Glomerular endothelial cell (primary cell): Measurements from ENCODE around the gene CEP295NL. TPM values are rescaled to one million over a fixed set of nuclear protein-coding genes. Genes with fewer than 3 reads are reported as not detected.
"Not testable (repeated sequence)": the region's sequence is repeated elsewhere in the genome, so short reads cannot be mapped to it uniquely, and the experiment has no call there.

Experiments
- DNase-seq: peaks from one replicate; pipeline ENCODE4 v3.0.0-alpha.2; 2011; ENCODE audit warnings: low read depth, low spot score; ENCODE audit errors: extremely low read depth
- total RNA-seq: library from RNA; depleted of rRNA; stranded (reverse); fragments of >200 nt; gene quantifications from 2 replicates; pipeline ENCODE4 v1.2.3, GENCODE V29; 2015

CEP295NL gene
- total RNA-seq, 1 donor from 2014 or later, result 3.7 TPM

GRCh38 chr17:78891406-78892061, 11.5 kb downstream of the CEP295NL start:
- no peak for DNase-seq

DNA sequence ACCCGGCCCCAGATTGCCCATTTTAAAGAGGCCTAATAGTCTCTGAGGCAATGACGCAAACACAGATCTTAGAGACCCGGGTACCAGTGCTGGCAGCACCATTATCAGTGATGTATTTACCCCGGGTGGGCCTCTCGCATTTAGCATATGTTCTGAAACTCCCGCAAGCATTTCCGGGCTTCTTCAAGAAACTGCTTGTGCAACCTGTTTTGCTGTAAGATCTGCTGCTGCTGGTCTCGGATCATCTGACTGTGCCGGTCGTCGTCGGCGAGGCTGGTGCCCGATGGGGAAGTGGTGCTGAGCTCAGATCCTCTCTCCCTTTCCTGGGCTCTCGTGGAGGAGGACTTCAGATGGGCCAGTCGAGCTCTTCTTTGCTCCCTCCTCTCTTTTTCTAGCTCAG, 12.5 kb downstream of the CEP295NL start:
- no peak for DNase-seq

DNA sequence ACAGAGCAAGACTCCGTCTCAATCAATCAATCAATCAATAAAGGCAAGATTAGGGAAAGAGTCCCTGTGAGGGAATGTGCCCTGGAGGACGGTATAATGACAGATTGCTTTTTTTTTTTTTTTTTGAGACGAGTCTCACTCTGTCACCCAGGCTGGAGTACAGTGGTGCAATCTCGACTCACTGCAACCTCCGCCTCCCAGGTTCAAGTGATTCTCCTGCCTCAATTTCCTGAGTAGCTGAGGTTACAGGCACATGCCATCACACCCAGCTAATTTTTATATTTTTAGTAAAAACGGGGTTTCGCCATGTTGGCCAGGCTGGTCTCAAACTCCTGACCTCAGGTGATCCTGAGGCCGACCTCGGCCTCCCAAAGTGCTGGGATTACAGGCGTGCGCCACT, 12.9 kb downstream of the CEP295NL start:
- DNase-seq, result not testable (repeated sequence)

DNA sequence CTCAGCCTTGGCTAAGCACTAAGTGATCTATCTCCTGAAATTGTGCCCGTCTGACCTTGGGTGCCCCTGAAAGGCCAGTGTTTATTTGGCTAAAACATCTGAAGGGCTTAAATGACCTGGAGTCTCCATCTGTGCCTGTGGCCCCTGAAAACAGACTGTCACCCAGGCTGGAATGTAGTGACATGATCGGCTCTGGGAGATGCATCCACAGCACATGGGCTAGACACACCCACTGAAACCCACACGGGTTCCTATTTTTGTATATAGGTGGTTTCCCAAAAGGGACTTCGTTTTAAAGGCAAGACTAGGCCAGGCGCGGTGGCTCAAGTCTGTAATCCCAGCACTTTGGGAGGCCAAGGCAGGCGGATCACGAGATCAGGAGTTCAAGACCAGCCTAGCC, 13.5 kb downstream of the CEP295NL start:
- DNase-seq, result no peak

DNA sequence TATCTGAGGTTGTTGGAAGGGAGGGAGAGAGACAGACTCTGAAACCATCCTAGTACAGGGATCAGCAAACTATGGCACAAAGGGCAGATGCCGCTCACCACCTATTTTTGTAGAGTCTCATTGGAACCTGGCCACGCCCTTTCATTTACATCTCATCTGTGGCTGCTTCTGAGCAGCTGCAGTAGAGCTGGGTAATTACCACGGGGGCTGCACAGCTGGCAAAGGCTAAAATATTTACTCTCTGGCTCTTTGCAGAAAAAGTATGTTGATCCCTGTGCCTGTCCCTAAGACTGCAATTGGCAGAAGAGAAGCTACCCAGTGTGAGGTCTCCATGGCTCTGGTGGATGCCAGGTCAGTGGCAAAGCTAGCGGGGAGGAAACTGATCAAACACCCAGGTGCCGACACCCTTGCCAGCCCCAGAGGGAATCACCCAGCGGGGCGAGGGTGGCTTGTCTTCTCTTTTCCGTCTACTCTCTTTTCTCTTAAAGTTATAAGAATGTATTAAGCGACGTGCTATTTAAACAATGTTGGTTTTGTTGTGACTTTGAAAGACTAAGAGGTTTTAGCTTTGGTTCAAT, 14.0 kb downstream of the CEP295NL start:
- DNase-seq, result no peak

- DNase-seq, result no peak
Measured at GRCh38 chr17:78886954-78887353, 16.0 kb downstream of the CEP295NL start.

DNA sequence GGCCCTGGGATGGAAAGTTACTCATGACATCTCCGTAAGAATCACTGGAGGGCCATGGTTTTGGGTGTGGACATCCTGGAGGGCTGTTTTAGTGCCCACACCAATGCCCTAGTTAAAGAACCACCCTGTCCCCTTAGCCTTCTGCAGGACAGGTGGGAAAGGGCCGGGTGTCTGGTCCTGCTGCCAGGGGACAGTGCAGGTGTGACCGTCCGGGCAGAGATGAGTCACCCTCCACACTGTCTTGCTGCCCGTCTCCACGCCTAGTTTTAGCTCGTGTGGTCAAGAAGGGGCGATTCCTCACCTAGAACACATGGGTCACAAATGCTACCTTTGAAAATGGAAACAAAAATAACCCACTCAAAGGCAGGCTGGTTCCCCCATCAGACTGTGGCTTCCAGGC, 17.0 kb downstream of the CEP295NL start:
- no peak for DNase-seq

DNA sequence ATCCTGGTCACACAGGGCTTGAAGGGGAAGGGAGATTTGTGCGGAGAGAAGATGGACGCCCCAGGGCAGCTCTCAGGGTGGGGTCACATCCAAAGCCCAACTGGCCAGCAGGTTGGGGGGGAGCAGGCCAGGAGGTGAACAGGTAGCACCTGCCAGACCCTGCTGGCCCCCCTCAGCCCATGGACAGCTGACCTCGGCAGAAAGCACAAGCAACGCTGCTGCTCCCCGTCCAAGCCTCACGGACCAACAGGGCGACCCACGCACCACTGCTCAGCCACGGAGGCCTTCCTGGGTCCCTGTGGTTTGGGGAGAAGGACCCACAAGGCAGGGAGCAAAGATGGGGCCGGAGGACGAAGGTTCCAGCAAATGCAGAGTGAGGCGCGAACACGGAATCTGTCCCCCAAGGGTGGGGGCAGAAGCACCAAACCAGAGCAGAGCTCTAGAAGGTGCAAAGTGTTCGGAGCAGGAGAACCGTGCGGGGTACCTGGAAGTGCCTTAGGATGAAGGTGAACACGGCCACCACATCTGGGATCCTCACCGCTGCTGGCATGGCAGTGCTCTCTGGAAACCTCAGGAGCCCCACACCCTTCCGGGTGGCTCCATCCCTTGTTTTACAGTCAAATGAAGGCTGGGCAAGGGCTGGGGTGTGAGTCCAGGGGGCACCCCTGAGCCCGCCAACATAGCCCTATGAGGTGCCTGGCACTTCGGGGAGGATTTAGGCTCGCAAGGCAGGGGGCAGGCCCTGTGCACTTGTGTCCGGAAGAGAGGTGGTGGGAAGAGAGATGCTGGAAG, 17.9 kb downstream of the CEP295NL start:
- DNase-seq, result no peak

- DNase-seq, result no peak
Measured at GRCh38 chr17:78884148-78884825, 18.7 kb downstream of the CEP295NL start.

DNA sequence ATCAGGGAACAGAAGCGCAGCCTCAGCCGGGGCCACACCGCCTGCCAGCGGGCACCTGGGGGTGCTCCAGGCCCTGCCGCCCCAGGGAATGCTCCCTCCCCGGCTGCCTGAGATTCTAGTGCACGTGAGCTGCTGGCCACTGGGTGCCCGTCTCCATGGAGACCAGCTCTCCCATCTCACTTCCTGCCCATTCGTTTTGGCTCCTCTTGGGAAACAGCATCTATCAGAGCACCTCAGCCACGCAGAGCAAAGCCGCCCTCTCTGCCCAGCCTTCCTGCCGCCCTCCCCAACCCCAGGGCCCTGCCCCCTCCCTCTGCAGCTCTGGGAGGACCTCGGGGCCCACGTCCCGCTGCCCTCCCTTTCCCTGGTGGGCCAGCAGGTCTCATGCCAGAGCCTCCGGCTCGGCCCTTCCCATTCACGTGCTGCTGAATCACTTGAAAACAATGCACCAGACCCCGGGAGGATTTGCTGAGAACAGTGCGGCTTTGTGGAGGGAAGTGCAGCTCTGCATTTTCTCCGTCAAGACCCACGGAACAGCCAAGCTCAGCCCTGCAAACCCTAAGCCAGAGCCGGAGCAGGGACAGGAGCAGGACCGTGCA, 19.4 kb downstream of the CEP295NL start:
- peak; percentile 82 for DNase-seq

GRCh38 chr17:78883089-78883532, 19.9 kb downstream of the CEP295NL start:
- no peak for DNase-seq

DNA sequence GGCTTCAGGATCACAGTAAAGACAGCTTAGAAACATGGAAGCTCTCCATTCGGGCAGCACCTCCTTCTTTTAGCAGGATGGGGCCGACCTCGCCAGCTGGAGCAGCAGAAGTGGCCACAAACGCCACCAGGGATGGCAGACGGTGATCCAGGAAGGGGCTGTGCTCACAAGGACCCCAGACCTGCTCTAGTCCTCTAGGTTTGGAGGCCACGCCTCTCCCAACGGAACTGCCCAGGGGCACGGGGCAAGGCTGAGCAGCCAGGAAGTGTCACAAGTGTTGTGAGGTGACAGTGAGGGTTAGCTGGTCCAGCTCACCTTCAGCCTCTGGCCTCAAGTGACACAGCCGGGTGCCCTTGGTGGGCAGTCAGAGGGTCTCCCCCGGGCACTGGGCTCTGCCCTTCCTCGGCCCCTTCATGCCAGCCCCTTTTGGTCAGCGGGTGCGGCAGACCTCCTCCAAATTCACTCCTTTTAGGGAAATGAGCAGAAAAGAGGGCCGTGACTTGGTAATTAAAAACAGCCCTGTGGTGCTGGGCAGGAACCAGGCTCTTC, 20.4 kb downstream of the CEP295NL start:
- no peak for DNase-seq

DNA sequence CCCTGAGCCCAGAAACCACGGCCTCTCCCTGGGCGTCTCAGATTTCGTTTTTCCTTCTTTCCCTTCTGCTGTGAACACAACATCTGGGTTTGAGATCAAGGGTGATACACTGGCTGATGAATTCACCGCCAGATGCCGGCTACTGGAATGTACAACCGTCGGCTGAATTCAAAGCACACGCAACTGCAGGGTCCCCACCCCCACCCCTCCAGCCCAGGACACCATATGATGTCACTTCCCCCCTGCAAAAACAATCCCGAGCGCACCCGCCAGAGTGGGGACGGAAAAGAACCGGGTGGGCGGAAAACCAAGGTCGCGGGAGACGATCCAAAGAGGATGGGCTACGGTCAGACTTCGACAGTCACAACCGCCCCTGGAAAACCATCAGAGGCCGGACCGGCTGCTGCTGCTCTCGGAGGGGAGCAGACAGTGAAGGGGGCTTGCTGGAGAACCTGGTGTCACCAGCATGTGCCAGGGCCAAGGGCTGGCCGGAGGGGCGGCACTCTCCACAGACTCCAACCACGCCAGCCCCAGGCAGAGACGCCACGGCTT, 23.3 kb downstream of the CEP295NL start:
- DNase-seq, result no peak

- DNase-seq, result no peak
Measured at GRCh38 chr17:78878871-78879527, 24.0 kb downstream of the CEP295NL start.

GRCh38 chr17:78878261-78878660, 24.7 kb downstream of the CEP295NL start:
- no peak for DNase-seq

DNA sequence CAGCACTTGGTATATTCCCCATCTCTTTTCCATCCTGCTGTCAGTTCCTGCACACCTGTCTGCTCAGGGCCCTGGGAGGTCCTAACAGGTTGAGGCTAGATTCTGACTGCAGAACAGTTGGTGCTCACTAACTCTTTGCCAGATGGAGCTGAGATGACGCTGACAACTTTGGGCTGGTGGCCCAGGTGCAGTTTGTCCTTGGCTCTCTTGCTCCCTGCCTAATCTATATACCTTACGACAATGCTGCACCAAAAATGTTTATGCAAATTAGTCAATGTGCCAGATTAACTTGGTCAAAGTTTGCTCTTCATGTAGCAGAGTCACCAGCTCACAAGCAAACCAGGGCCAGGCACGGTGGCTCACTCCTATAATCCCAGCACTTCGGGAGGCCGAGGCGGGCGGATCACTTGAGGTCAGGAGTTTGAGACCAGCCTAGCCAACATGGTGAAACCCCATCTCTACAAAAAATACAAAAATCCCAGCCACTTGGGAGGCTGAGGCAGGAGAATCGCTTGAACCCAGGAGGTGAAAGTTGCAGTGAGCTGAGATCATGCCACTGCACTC, 26.0 kb downstream of the CEP295NL start:
- DNase-seq, result not testable (repeated sequence)

GRCh38 chr17:78876094-78876597, 26.9 kb downstream of the CEP295NL start:
- DNase-seq, result no peak

GRCh38 chr17:78875363-78876093, 27.5 kb downstream of the CEP295NL start:
- DNase-seq, result no peak
